Measurements from ENCODE around the gene TIPARP.

DNA sequence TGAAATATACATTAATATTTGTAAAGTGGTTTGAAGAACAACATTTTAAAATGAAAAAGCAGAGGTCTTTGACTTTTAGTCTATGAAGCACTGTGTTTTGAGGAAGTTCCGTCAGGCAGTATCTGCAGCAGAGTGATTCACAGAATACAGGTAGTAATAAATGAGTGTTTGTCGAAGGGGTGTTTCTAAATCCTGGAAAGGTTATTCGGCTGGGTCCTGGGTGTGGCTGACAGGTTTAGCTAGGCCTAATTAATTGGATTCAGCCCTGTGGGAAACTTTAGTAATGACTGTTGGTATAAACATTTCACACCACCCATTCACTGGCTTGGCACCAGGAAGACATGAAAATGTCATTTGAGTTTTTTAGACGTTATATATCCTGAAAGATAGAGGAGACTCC, 51.3 kb downstream of the TIPARP start:
- TF ChIP-seq, protein P1, sequence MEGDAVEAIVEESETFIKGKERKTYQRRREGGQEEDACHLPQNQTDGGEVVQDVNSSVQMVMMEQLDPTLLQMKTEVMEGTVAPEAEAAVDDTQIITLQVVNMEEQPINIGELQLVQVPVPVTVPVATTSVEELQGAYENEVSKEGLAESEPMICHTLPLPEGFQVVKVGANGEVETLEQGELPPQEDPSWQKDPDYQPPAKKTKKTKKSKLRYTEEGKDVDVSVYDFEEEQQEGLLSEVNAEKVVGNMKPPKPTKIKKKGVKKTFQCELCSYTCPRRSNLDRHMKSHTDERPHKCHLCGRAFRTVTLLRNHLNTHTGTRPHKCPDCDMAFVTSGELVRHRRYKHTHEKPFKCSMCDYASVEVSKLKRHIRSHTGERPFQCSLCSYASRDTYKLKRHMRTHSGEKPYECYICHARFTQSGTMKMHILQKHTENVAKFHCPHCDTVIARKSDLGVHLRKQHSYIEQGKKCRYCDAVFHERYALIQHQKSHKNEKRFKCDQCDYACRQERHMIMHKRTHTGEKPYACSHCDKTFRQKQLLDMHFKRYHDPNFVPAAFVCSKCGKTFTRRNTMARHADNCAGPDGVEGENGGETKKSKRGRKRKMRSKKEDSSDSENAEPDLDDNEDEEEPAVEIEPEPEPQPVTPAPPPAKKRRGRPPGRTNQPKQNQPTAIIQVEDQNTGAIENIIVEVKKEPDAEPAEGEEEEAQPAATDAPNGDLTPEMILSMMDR (IDR thresholded peaks at IDR 0.05), result no peak
- TF ChIP-seq, protein P2, sequence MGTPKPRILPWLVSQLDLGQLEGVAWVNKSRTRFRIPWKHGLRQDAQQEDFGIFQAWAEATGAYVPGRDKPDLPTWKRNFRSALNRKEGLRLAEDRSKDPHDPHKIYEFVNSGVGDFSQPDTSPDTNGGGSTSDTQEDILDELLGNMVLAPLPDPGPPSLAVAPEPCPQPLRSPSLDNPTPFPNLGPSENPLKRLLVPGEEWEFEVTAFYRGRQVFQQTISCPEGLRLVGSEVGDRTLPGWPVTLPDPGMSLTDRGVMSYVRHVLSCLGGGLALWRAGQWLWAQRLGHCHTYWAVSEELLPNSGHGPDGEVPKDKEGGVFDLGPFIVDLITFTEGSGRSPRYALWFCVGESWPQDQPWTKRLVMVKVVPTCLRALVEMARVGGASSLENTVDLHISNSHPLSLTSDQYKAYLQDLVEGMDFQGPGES (IDR thresholded peaks at IDR 0.05; ENCODE audit: low read depth, low read length), result no peak
- TF ChIP-seq, protein P3, sequence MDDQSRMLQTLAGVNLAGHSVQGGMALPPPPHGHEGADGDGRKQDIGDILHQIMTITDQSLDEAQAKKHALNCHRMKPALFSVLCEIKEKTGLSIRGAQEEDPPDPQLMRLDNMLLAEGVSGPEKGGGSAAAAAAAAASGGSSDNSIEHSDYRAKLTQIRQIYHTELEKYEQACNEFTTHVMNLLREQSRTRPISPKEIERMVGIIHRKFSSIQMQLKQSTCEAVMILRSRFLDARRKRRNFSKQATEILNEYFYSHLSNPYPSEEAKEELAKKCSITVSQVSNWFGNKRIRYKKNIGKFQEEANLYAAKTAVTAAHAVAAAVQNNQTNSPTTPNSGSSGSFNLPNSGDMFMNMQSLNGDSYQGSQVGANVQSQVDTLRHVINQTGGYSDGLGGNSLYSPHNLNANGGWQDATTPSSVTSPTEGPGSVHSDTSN (IDR thresholded peaks at IDR 0.05), result no peak
- TF ChIP-seq RAD21 (IDR thresholded peaks at IDR 0.05; ENCODE audit: low read length), result no peak
- TF ChIP-seq, protein P4, sequence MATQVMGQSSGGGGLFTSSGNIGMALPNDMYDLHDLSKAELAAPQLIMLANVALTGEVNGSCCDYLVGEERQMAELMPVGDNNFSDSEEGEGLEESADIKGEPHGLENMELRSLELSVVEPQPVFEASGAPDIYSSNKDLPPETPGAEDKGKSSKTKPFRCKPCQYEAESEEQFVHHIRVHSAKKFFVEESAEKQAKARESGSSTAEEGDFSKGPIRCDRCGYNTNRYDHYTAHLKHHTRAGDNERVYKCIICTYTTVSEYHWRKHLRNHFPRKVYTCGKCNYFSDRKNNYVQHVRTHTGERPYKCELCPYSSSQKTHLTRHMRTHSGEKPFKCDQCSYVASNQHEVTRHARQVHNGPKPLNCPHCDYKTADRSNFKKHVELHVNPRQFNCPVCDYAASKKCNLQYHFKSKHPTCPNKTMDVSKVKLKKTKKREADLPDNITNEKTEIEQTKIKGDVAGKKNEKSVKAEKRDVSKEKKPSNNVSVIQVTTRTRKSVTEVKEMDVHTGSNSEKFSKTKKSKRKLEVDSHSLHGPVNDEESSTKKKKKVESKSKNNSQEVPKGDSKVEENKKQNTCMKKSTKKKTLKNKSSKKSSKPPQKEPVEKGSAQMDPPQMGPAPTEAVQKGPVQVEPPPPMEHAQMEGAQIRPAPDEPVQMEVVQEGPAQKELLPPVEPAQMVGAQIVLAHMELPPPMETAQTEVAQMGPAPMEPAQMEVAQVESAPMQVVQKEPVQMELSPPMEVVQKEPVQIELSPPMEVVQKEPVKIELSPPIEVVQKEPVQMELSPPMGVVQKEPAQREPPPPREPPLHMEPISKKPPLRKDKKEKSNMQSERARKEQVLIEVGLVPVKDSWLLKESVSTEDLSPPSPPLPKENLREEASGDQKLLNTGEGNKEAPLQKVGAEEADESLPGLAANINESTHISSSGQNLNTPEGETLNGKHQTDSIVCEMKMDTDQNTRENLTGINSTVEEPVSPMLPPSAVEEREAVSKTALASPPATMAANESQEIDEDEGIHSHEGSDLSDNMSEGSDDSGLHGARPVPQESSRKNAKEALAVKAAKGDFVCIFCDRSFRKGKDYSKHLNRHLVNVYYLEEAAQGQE (IDR thresholded peaks at IDR 0.05; ENCODE audit: low read depth, low read length), result no peak
- no peak for TF ChIP-seq TEAD4 (IDR thresholded peaks at IDR 0.05; ENCODE audit: borderline replicate concordance, insufficient read depth)
- no peak for TF ChIP-seq NFIC (IDR thresholded peaks at IDR 0.05; ENCODE audit: borderline replicate concordance)
- TF ChIP-seq MXI1 (IDR thresholded peaks at IDR 0.05; ENCODE audit: low read depth, low read length), result no peak
- TF ChIP-seq, protein P5, sequence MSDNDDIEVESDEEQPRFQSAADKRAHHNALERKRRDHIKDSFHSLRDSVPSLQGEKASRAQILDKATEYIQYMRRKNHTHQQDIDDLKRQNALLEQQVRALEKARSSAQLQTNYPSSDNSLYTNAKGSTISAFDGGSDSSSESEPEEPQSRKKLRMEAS (IDR thresholded peaks at IDR 0.05; ENCODE audit: low read depth), result no peak

Measured in SK-N-SH (cell line).